GM23338 (cell line): ENCODE measurements around the gene RPS6KB1. TPM values are rescaled to one million over a fixed set of nuclear protein-coding genes. Genes with fewer than 3 reads are reported as not detected.
"Not testable (repeated sequence)": the region's sequence is repeated elsewhere in the genome, so short reads cannot be mapped to it uniquely, and the experiment has no call there.

Source experiments
- ATAC-seq: fragments of 200-7000 bp; cut with Tn5 transposase; 3 replicates; pipeline ENCODE4 v1.9.1; 2020
- DNase-seq: peaks from one replicate; pipeline ENCODE4 v3.0.0-alpha.2; 2015; ENCODE audit warnings: low spot score
- H2AFZ ChIP-seq: fragments of 200-600 bp; sonication (generic); 2 replicates; pipeline ENCODE4 v1.8.0; 2016; ENCODE audit warnings: antibody characterized with exemption, mild to moderate bottlenecking, moderate library complexity
- H3F3A ChIP-seq: fragments of 200-600 bp; sonication (generic); replicated peaks from 2 replicates; pipeline ENCODE4 v1.8.0; 2017; ENCODE audit warnings: antibody characterized with exemption, mixed run types, low read depth
- H3K27ac ChIP-seq: fragments of 200-600 bp; sonication (generic); 2 replicates; pipeline ENCODE4 v1.6.1; 2016; ENCODE audit warnings: low read depth
- H3K27me3 ChIP-seq: fragments of 200-600 bp; sonication (generic); 2 replicates; pipeline ENCODE4 v1.8.0; 2016; ENCODE audit warnings: mild to moderate bottlenecking, mixed run types, moderate library complexity; ENCODE audit not compliant: insufficient read depth
- H3K36me3 ChIP-seq: fragments of 200-600 bp; sonication (generic); 2 replicates; pipeline ENCODE4 v1.8.0; 2016; ENCODE audit warnings: mild to moderate bottlenecking; ENCODE audit not compliant: insufficient read depth
- H3K4me1 ChIP-seq: fragments of 200-600 bp; sonication (generic); 2 replicates; pipeline ENCODE4 v1.8.0; 2016; ENCODE audit warnings: mild to moderate bottlenecking, moderate library complexity; ENCODE audit not compliant: insufficient read depth
- H3K4me2 ChIP-seq: fragments of 200-600 bp; sonication (generic); 2 replicates; pipeline ENCODE4 v1.7.1; 2017; ENCODE audit warnings: mixed run types
- H3K4me3 ChIP-seq: fragments of 200-600 bp; sonication (generic); 2 replicates; pipeline ENCODE4 v1.6.1; 2016; ENCODE audit warnings: mixed run types
- H3K79me2 ChIP-seq: fragments of 200-600 bp; sonication (generic); replicated peaks from 2 replicates; pipeline ENCODE4 v1.8.0; 2017; ENCODE audit warnings: mild to moderate bottlenecking; ENCODE audit not compliant: insufficient read depth
- H3K9me2 ChIP-seq: fragments of 200-600 bp; sonication (generic); 2 replicates; pipeline ENCODE4 v1.8.0; 2017; ENCODE audit not compliant: insufficient read depth
- H4K20me1 ChIP-seq: fragments of 200-600 bp; sonication (generic); replicated peaks from 2 replicates; pipeline ENCODE4 v1.8.0; 2017; ENCODE audit warnings: mild to moderate bottlenecking; ENCODE audit not compliant: insufficient read depth
- H3K27ac Mint-ChIP-seq: 2 replicates; pipeline ENCODE4 v1.8.0; 2020; ENCODE audit warnings: inconsistent platforms, mild to moderate bottlenecking, moderate library complexity, mixed read lengths
- H3K27me3 Mint-ChIP-seq: 3 replicates; pipeline ENCODE4 v1.8.0; 2022; ENCODE audit warnings: low read depth, mild to moderate bottlenecking, moderate library complexity, mixed read lengths, inconsistent platforms; ENCODE audit not compliant: insufficient read depth, poor library complexity
- H3K36me3 Mint-ChIP-seq: 3 replicates; pipeline ENCODE4 v1.8.0; 2021; ENCODE audit warnings: low read depth, mild to moderate bottlenecking, inconsistent platforms, moderate library complexity, mixed read lengths
- H3K4me1 Mint-ChIP-seq: 3 replicates; pipeline ENCODE4 v1.8.0; 2020; ENCODE audit warnings: mild to moderate bottlenecking, inconsistent platforms, mixed read lengths
- H3K4me3 Mint-ChIP-seq: 3 replicates; pipeline ENCODE4 v1.8.0; 2021; ENCODE audit warnings: moderate library complexity, mild to moderate bottlenecking, inconsistent platforms, mixed read lengths
- H3K9me3 Mint-ChIP-seq: 3 replicates; pipeline ENCODE4 v1.8.0; 2020; ENCODE audit warnings: moderate library complexity, mild to moderate bottlenecking, inconsistent platforms, mixed read lengths
- polyA plus RNA-seq: library from polyadenylated mRNA; unstranded; fragments of >200 nt; fragmentation: Nextera tagmentation; extraction: Ambion mirVana; gene quantifications from 2 replicates; pipeline ENCODE4 v1.2.1, GENCODE V29; 2016
- total RNA-seq: library from RNA; depleted of rRNA; stranded (reverse); fragments of >200 nt; shearing (Covaris generic); gene quantifications from 2 replicates; pipeline ENCODE4 v1.2.3, GENCODE V29; 2014

The RPS6KB1 gene
- total and polyA plus RNA-seq, 2 experiments from 2014 or later: 19.5 to 21.7 TPM

- H3K79me2 ChIP-seq, DNase-seq, H3K27me3 Mint-ChIP-seq, H3K9me3 Mint-ChIP-seq, ATAC-seq, H3K4me1 Mint-ChIP-seq, H3K36me3 ChIP-seq, H3K27ac Mint-ChIP-seq, H3K4me2 ChIP-seq, H3K4me1 ChIP-seq, H3F3A ChIP-seq, H3K4me3 Mint-ChIP-seq, H3K27me3 ChIP-seq, H4K20me1 ChIP-seq, H3K9me2 ChIP-seq, H3K4me3 ChIP-seq, H2AFZ ChIP-seq: not testable (repeated sequence)
- peak overlapping the region; percentile 10; the same call in 1 of the 2 replicates for H3K27ac ChIP-seq
- H3K36me3 Mint-ChIP-seq: peaks cover 16% of the 10 kb centered on the region
Measured at GRCh38 chr17:59920637-59921036, 27.7 kb downstream of the RPS6KB1 start.

GRCh38 chr17:59930121-59930520, 37.2 kb downstream of the RPS6KB1 start:
- not testable (repeated sequence) for H3K27me3 Mint-ChIP-seq, H3K27ac ChIP-seq, ATAC-seq, H3K4me3 Mint-ChIP-seq, H3K4me3 ChIP-seq, H3K27me3 ChIP-seq, H3K4me1 Mint-ChIP-seq, H3K4me2 ChIP-seq, H3K9me2 ChIP-seq, H3F3A ChIP-seq, H3K27ac Mint-ChIP-seq, H3K4me1 ChIP-seq, H2AFZ ChIP-seq, H3K79me2 ChIP-seq, DNase-seq, H3K9me3 Mint-ChIP-seq, H4K20me1 ChIP-seq
- peaks cover 34% of the 10 kb centered on the region; the same call in 2 of the 3 replicates for H3K36me3 Mint-ChIP-seq
- H3K36me3 ChIP-seq: 0 out of 2 replicates have a peak, but pooled peaks cover 14% of the 10 kb centered on the region

GRCh38 chr17:59930768-59931167, 37.8 kb downstream of the RPS6KB1 start:
- peaks cover 19% of the 10 kb centered on the region; the same call in 1 of the 2 replicates for H3K36me3 ChIP-seq
- H3K36me3 Mint-ChIP-seq: peaks cover 37% of the 10 kb centered on the region; the same call in 2 of the 3 replicates
- H3K4me3 ChIP-seq, H3K27ac Mint-ChIP-seq, H3K4me1 Mint-ChIP-seq, H3K4me2 ChIP-seq, H4K20me1 ChIP-seq, H3F3A ChIP-seq, H3K79me2 ChIP-seq, H3K27me3 ChIP-seq, H3K9me2 ChIP-seq, H3K27ac ChIP-seq, H3K4me3 Mint-ChIP-seq, H2AFZ ChIP-seq, H3K9me3 Mint-ChIP-seq, H3K27me3 Mint-ChIP-seq, ATAC-seq, H3K4me1 ChIP-seq, DNase-seq: not testable (repeated sequence)

- peaks cover 39% of the 10 kb centered on the region; the same call in 2 of the 3 replicates for H3K36me3 Mint-ChIP-seq
- DNase-seq, H3K4me2 ChIP-seq, H3K9me2 ChIP-seq, H2AFZ ChIP-seq, ATAC-seq, H3K4me1 Mint-ChIP-seq, H4K20me1 ChIP-seq, H3K27ac ChIP-seq, H3K4me1 ChIP-seq, H3K4me3 Mint-ChIP-seq, H3K9me3 Mint-ChIP-seq, H3F3A ChIP-seq, H3K27me3 ChIP-seq, H3K79me2 ChIP-seq, H3K27me3 Mint-ChIP-seq, H3K27ac Mint-ChIP-seq, H3K4me3 ChIP-seq: not testable (repeated sequence)
- peaks cover 23% of the 10 kb centered on the region; the same call in 1 of the 2 replicates for H3K36me3 ChIP-seq
Measured at GRCh38 chr17:59933317-59933716, 40.4 kb downstream of the RPS6KB1 start.

GRCh38 chr17:59940697-59941096, 47.8 kb downstream of the RPS6KB1 start:
- H3K4me1 Mint-ChIP-seq, H3K27me3 ChIP-seq, H3K27me3 Mint-ChIP-seq, DNase-seq, H3K27ac Mint-ChIP-seq, H3F3A ChIP-seq, H3K4me1 ChIP-seq, H3K4me2 ChIP-seq, H3K4me3 Mint-ChIP-seq, H4K20me1 ChIP-seq, ATAC-seq, H3K9me3 Mint-ChIP-seq, H2AFZ ChIP-seq, H3K79me2 ChIP-seq, H3K4me3 ChIP-seq, H3K36me3 ChIP-seq, H3K27ac ChIP-seq, H3K9me2 ChIP-seq: not testable (repeated sequence)
- H3K36me3 Mint-ChIP-seq: peaks cover 30% of the 10 kb centered on the region; the same call in 2 of the 3 replicates
